AG08395 (cell line): ENCODE measurements around the gene C5orf15.
"Not testable (repeated sequence)": the region's sequence is repeated elsewhere in the genome, so short reads cannot be mapped to it uniquely, and the experiment has no call there.

Source experiments
- DNase-seq: peaks from one replicate; pipeline ENCODE4 v3.0.0; 2012; ENCODE audit warnings: mixed read lengths, low spot score

C5orf15 gene

DNA sequence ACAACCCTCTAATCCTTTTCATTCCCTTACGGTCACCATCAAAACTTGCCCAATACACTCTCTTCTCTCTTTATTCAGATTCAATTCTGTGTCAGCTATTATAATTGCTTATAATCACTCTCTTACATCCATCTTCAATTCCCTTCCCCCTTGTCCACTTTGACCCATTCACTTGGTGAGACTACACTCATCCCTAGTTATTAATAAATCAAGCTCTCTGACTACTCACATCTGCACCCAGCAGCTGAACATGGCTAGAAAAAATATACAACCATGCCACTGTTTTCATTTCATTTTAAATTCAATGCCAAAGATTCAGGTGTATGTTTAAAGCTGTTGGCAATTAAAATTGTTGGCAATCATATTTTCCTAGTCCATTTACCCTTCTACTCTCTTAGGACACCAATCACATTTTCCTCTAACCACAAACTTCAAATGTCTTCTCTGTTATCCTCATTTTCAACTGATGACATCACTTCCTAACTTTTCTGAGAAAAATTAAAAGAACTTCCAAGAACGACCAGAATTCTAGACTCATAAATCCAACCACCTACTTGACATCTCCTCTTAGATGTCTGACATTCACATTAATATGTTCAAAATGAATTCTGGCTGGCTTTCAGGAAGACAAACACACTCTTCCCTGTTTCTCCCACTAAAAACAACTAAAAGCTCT is 5.5 kb downstream of the C5orf15 start:
- no peak for DNase-seq

GRCh38 chr5:133962131-133962530 is 6.3 kb downstream of the C5orf15 start:
- no peak for DNase-seq

- DNase-seq, result no peak
Measured at GRCh38 chr5:133959643-133960042, 8.8 kb downstream of the C5orf15 start.

DNA sequence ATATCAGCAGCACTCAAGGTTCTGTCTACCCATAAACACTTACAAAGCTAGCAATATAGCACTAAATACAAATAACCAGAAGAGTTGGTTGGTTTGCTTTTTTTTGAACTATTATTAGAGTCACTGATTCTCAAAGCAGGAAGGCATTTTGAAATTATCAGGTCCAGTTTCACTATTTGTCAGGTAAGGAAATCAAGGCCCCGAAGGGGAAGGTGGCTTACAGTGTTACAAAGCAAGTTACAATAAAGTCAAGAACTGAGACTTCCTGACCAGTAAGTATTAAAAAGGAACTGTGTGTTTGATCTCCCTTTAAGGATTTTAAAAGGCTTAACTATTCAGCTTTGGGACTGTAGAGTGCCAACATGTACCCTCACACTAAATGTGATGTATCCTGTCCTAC is 10.8 kb downstream of the C5orf15 start:
- no peak for DNase-seq

- DNase-seq, result no peak
Measured at GRCh38 chr5:133957080-133957479, 11.3 kb downstream of the C5orf15 start.

DNA sequence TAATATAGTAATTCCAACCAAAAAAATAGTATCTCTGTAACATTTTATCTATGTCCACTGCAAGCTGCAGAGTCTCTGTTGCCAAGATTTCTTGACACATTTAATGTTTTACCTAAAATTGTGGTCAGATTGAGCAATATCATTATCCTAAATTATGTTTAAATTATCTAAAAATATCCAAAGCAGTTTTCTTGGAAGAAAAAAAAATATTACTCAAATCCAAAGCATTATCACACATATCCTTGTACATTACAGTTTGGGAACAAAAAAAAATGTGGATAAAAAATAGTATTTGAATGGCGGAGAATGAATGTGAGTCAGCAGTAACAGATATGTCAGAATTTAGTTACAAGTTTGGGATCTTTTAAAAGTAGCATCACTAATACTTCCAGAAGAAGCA is 12.2 kb downstream of the C5orf15 start:
- not testable (repeated sequence) for DNase-seq

DNA sequence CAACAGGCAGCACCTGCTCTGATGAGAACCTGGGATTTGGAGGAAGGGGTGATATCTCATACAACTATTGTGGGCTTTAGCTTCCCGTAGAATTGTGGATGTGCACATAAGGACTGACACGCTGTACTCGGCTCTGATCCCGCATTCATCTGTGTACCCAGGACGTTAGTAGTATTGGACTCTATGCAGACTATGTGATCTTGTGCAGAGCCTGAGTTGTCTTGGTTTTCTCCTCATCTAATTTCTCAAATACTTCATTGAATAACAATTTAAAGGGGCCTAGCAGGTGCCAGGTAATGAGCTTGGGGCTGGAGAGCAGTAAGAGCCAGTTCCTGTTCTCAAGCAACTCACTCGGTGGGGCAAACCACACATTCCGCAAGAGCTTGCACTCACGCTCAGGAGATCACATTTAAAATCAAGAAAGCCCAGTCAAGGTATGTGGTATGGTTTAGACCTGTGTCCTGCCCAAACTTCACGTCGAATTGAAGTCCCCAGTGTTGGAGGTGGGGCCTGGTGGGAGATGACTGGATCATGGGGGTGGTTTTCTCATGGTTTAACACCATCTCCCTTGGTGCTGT is 14.8 kb downstream of the C5orf15 start:
- DNase-seq, result no peak

- peak; percentile 92 for DNase-seq
Measured at GRCh38 chr5:133952729-133953567, 15.5 kb downstream of the C5orf15 start.

GRCh38 chr5:133950821-133951612 is 17.4 kb downstream of the C5orf15 start:
- DNase-seq, result no peak

- no peak for DNase-seq
Measured at GRCh38 chr5:133948721-133949120, 19.7 kb downstream of the C5orf15 start.

DNA sequence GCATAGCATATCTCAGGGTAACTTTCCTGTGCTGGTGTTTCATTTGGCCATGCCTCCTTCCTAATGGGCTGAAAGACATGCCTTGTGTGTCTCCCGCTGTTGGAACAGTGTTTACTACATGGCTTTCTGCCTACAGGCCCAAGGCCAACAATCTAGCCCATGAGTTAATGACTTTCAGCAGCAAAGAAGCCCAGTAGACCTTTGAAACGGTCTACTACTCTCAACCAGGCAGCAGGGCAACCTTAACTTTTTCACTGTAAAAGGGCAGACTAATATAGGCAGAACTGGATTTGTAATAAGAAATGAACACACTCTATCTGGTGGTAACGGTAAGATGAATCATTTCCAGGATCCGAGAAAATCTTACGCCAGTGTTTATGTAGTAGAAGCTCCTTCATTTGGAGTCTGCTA is 21.0 kb downstream of the C5orf15 start:
- no peak for DNase-seq

- DNase-seq, result peak; percentile 24
Measured at GRCh38 chr5:133945568-133945967, 22.9 kb downstream of the C5orf15 start.

- peak; percentile 49 for DNase-seq
Measured at GRCh38 chr5:133944263-133945185, 23.9 kb downstream of the C5orf15 start.

DNA sequence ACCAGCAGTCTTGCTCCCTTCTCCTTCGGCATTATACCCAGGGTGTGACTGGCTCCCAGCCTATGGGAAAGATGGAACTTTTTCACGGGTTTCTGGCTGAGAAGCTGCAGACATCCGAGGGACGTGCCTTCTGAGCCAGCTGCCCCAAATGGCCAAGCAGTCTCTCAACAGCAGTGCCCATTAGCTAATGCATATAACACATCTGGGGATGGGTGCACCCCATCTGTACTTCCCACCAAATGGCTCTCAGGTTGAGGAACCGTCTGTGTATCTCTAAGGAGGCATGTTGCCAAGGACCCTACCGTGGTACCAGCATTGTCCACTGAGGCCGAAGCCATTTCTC is 25.0 kb downstream of the C5orf15 start:
- no peak for DNase-seq

GRCh38 chr5:133942614-133943474 is 25.6 kb downstream of the C5orf15 start:
- peak; percentile 55 for DNase-seq

- DNase-seq, result no peak
Measured at GRCh38 chr5:133941456-133942196, 26.8 kb downstream of the C5orf15 start.

DNA sequence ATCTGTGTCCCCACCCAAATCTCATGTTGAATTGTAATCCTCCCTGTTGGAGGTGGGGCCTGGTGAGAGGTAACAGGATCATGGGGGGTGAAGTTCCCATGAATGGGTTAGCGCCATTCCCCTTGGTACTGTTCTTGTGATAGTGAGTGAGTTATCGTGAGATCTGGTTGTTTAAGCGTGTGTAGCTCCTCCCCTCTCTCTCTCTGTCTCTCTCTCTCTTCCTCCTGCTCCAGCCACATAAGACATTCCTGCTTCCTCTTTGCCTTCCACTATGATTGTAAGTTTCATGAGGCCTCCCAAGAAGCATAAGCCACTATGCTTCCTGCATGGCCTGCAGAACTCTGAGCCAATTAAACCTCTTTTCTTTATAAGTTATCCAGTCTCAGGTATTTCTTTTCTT is 28.8 kb downstream of the C5orf15 start:
- DNase-seq, result no peak

- no peak for DNase-seq
Measured at GRCh38 chr5:133938929-133939328, 29.5 kb downstream of the C5orf15 start.

GRCh38 chr5:133938039-133938821 is 30.2 kb downstream of the C5orf15 start:
- DNase-seq, result no peak
